Memory B cell (primary cell): Measurements from ENCODE around the gene GEMIN4.
A peak's percentile ranks its signal among the peaks of the same experiment; 100 is the strongest.
"Not testable (repeated sequence)": the region's sequence is repeated elsewhere in the genome, so short reads cannot be mapped to it uniquely, and the experiment has no call there.

Experiments
- ATAC-seq: fragments of 150-1000 bp; cut with Tn5 transposase; 2 replicates; pipeline ENCODE4 v1.10.0; 2021; ENCODE audit warnings: low read depth, mild to moderate bottlenecking, moderate library complexity
- DNase-seq, 2 donors: peaks; one replicate each; pipeline ENCODE4 v3.0.0; 2022; ENCODE audit warnings: low spot score in 2 of 2
- H3K27ac Mint-ChIP-seq: one replicate; pipeline ENCODE4 v1.8.0; 2022; ENCODE audit warnings: mild to moderate bottlenecking, moderate library complexity, mixed read lengths
- H3K27me3 Mint-ChIP-seq: one replicate; pipeline ENCODE4 v1.8.0; 2022; ENCODE audit warnings: mixed read lengths
- H3K36me3 Mint-ChIP-seq: one replicate; pipeline ENCODE4 v1.8.0; 2022; ENCODE audit warnings: mild to moderate bottlenecking, mixed read lengths
- H3K4me1 Mint-ChIP-seq: one replicate; pipeline ENCODE4 v1.8.0; 2022; ENCODE audit warnings: mixed read lengths
- H3K4me3 Mint-ChIP-seq: one replicate; pipeline ENCODE4 v1.8.0; 2022; ENCODE audit warnings: mild to moderate bottlenecking, moderate library complexity, mixed read lengths
- H3K9me3 Mint-ChIP-seq: one replicate; pipeline ENCODE4 v1.8.0; 2022; ENCODE audit warnings: mixed read lengths

Gene GEMIN4

GRCh38 chr17:789160-789840, 37.2 kb upstream of the GEMIN4 start:
- Mint-ChIP-seq H3K4me3 (no peak overlapping the region), H3K9me3 (peaks cover 1% of the 10 kb centered on the region), H3K27me3 (no peaks in the 10 kb centered on the region), H3K4me1 (peaks cover 3% of the 10 kb centered on the region), H3K36me3 (peaks cover 18% of the 10 kb centered on the region), H3K27ac (no peak overlapping the region)
- no peak for ATAC-seq
- no peak for DNase-seq

DNA sequence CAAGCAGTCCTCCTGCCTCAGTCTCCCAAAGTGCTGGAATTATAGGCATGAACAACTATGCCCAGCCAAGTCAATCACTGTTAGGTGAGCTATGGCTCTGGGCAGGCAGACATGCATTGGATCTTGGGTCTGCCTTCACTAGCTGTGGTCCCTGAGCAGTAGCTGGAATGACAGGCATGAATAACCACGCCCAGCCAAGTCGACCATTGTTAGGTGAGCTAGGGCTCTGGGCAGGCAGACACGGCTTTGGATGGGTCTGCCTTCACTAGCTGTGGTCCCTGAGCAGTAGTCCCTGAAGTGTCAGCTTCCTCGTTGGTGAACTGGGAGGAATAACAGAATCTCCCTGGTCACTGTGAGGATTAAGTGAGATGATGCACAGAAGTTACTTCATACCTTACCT, 36.5 kb upstream of the GEMIN4 start:
- Mint-ChIP-seq H3K27me3 (no peaks in the 10 kb centered on the region), H3K27ac (no peak overlapping the region), H3K4me1 (peaks cover 5% of the 10 kb centered on the region), H3K9me3 (peaks cover 1% of the 10 kb centered on the region), H3K36me3 (peaks cover 18% of the 10 kb centered on the region), H3K4me3 (no peak overlapping the region)
- no peak for DNase-seq
- no peak for ATAC-seq

- DNase-seq (no peak), ATAC-seq (no peak)
- no peaks in the 10 kb centered on the region for H3K27me3 Mint-ChIP-seq
- H3K9me3 Mint-ChIP-seq, result peaks cover 1% of the 10 kb centered on the region
- no peak overlapping the region for H3K4me3 Mint-ChIP-seq
- H3K36me3 Mint-ChIP-seq, result peaks cover 18% of the 10 kb centered on the region
- no peak overlapping the region for H3K27ac Mint-ChIP-seq
- peaks cover 8% of the 10 kb centered on the region for H3K4me1 Mint-ChIP-seq
Observed at GRCh38 chr17:787641-788221, 35.7 kb upstream of the GEMIN4 start.

GRCh38 chr17:785901-786300, 33.8 kb upstream of the GEMIN4 start:
- DNase-seq, H3K9me3 Mint-ChIP-seq, H3K27ac Mint-ChIP-seq, ATAC-seq, H3K27me3 Mint-ChIP-seq, H3K4me3 Mint-ChIP-seq: not testable (repeated sequence)
- H3K36me3 Mint-ChIP-seq, result peaks cover 14% of the 10 kb centered on the region
- H3K4me1 Mint-ChIP-seq, result peaks cover 17% of the 10 kb centered on the region

DNA sequence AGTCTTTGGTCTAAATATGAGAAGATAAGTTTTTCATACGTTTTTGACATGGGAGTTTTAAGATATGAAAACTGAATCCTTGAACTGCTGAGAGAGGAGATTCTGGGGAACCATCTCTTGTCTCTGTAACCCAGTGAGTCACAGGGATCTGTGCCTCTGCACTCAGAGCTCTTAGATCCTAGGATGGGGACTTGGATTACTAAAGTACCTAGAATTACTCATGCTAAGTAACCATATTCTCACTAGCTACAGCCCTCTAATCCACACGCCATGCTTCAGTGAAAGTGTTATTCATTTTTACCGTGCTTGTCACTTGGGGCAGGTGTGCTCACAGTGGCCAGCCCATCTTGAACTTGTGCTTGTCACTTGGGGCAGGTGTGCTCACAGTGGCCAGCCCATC, 32.1 kb upstream of the GEMIN4 start:
- no peaks in the 10 kb centered on the region for H3K27me3 Mint-ChIP-seq
- peaks cover 9% of the 10 kb centered on the region for H3K36me3 Mint-ChIP-seq
- ATAC-seq (no peak), DNase-seq (no peak)
- H3K4me3 Mint-ChIP-seq, result peak overlapping the region; percentile 44
- peaks cover 20% of the 10 kb centered on the region for H3K4me1 Mint-ChIP-seq
- no peak overlapping the region for H3K27ac Mint-ChIP-seq
- no peaks in the 10 kb centered on the region for H3K9me3 Mint-ChIP-seq

DNA sequence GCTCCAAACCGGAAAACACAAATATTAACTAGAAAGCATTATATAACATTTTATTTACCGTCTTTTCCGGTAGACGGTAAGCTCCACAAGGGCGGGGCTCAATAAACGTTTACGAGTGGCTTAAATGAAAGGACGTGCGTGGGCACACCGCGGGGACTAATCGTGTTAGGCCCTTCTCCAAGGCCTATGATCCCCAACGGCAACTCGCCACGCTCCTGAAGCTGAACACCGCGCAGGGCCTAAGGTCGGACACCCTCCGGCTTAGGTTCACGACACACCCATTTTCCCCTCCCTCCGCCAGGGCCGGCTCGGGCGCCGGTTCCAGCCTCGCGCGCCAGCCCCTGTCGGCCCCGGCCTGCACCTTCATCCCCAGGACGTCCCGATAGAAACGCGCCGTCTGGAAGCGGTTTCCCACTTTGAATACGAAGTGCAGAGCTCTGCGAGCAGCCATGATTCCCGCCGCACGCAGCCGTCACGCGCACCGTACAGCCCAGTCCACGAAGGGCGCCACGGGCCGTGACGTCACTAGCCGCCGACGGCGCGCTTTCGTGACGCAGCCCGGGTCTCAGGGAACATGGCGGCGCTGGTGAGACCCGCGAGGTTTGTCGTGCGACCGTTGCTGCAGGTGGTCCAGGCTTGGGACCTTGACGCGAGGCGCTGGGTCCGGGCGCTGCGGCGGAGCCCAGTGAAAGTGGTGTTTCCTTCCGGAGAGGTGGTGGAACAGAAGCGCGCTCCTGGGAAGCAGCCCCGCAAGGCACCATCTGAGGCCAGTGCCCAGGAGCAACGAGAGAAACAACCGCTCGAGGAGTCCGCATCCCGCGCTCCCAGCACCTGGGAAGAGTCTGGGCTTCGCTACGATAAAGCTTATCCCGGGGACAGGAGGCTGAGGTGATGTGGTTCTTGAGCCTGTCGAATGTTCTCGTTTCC, 30.0 kb upstream of the GEMIN4 start, which contains the start of the genes GLOD4 and MRM3:
GLOD4 (minus strand) TSS at position 476 of the 927 bp plus-strand sequence; CDS start at position 451, 25 bp downstream.
MRM3 (plus strand) TSS at position 549 of the 927 bp plus-strand sequence; CDS start at position 575, 26 bp downstream.
- Mint-ChIP-seq H3K36me3 (peaks cover 9% of the 10 kb centered on the region), H3K9me3 (no peaks in the 10 kb centered on the region), H3K27ac (peak within 1 kb of the TSS; percentile 100), H3K27me3 (no peaks in the 10 kb centered on the region), H3K4me1 (peaks cover 20% of the 10 kb centered on the region), H3K4me3 (peak within 1 kb of the TSS; percentile 100)
- ATAC-seq (peak; percentile 95), DNase-seq (peak; percentile 96 to 100)

GRCh38 chr17:778096-778495, 26.0 kb upstream of the GEMIN4 start:
- no peaks in the 10 kb centered on the region for H3K9me3 Mint-ChIP-seq
- no peak overlapping the region for H3K4me3 Mint-ChIP-seq
- no peaks in the 10 kb centered on the region for H3K27me3 Mint-ChIP-seq
- peaks cover 25% of the 10 kb centered on the region for H3K36me3 Mint-ChIP-seq
- DNase-seq (no peak), ATAC-seq (no peak)
- H3K4me1 Mint-ChIP-seq, result peaks cover 23% of the 10 kb centered on the region
- no peak overlapping the region for H3K27ac Mint-ChIP-seq

- peaks cover 8% of the 10 kb centered on the region for H3K4me1 Mint-ChIP-seq
- DNase-seq, result no peak
- H3K36me3 Mint-ChIP-seq, result peaks cover 35% of the 10 kb centered on the region
- no peak overlapping the region for H3K4me3 Mint-ChIP-seq
- ATAC-seq, result no peak
- no peaks in the 10 kb centered on the region for H3K9me3 Mint-ChIP-seq
- no peaks in the 10 kb centered on the region for H3K27me3 Mint-ChIP-seq
- no peak overlapping the region for H3K27ac Mint-ChIP-seq
Observed at GRCh38 chr17:774313-774584, 22.2 kb upstream of the GEMIN4 start.

GRCh38 chr17:773467-774312, 21.6 kb upstream of the GEMIN4 start:
- ATAC-seq, result no peak
- Mint-ChIP-seq H3K27ac (no peak overlapping the region), H3K36me3 (peaks cover 40% of the 10 kb centered on the region), H3K4me3 (no peak overlapping the region), H3K27me3 (no peaks in the 10 kb centered on the region), H3K9me3 (no peaks in the 10 kb centered on the region), H3K4me1 (peaks cover 8% of the 10 kb centered on the region)
- no peak for DNase-seq

DNA sequence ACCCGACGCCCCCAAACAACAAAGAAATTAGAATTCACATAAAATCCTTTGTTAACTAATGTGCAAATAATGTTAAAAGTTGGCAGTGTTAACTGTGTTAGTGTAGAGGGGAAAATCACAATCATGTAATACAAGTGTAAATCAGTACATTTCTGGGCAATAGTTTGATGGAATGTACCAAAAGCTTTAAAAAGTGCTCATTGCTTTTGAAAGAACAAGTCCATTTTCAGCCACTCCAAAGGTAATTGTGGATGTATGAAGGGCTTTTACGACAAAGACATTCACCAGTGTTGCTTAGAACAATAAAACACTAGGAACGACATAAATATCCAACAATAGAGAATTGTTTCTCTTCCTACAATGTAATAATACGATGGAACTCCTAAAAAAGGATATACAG, 21.0 kb upstream of the GEMIN4 start:
- Mint-ChIP-seq H3K36me3 (peaks cover 43% of the 10 kb centered on the region), H3K4me3 (no peak overlapping the region), H3K4me1 (peaks cover 8% of the 10 kb centered on the region), H3K9me3 (no peaks in the 10 kb centered on the region), H3K27me3 (no peaks in the 10 kb centered on the region), H3K27ac (no peak overlapping the region)
- DNase-seq (no peak), ATAC-seq (no peak)

- ATAC-seq, result no peak
- DNase-seq, result no peak
- Mint-ChIP-seq H3K9me3 (no peaks in the 10 kb centered on the region), H3K4me3 (no peak overlapping the region), H3K27ac (no peak overlapping the region), H3K27me3 (no peaks in the 10 kb centered on the region), H3K4me1 (peaks cover 3% of the 10 kb centered on the region), H3K36me3 (peaks cover 42% of the 10 kb centered on the region)
Observed at GRCh38 chr17:767076-767475, 15.0 kb upstream of the GEMIN4 start.

GRCh38 chr17:760371-760770, 8.3 kb upstream of the GEMIN4 start:
- ATAC-seq (no peak), DNase-seq (no peak)
- Mint-ChIP-seq H3K9me3 (no peaks in the 10 kb centered on the region), H3K4me1 (peaks cover 3% of the 10 kb centered on the region), H3K36me3 (peaks cover 27% of the 10 kb centered on the region), H3K27me3 (no peaks in the 10 kb centered on the region), H3K27ac (no peak overlapping the region), H3K4me3 (no peak overlapping the region)

- ATAC-seq (no peak), DNase-seq (no peak)
- H3K4me1 Mint-ChIP-seq, result no peaks in the 10 kb centered on the region
- H3K4me3 Mint-ChIP-seq, result no peak overlapping the region
- H3K27ac Mint-ChIP-seq, result no peak overlapping the region
- H3K9me3 Mint-ChIP-seq, result no peaks in the 10 kb centered on the region
- H3K36me3 Mint-ChIP-seq, result peaks cover 23% of the 10 kb centered on the region
- no peaks in the 10 kb centered on the region for H3K27me3 Mint-ChIP-seq
Observed at GRCh38 chr17:759964-760363, 7.9 kb upstream of the GEMIN4 start.
